Gastroesophageal sphincter (tissue), 3 donors: ENCODE data around the gene MYCBPAP.

Source experiments
- CTCF ChIP-seq, 4 experiments: fragments of 200-600 bp in 2 of 4; fragments of 450-650 bp in 2 of 4; sonication (generic) in 1 of 4; IDR thresholded peaks; one replicate each; pipeline ENCODE4 v1.5.1; 2017 to 2019; ENCODE audit warnings: antibody characterized with exemption in 4 of 4, mild to moderate bottlenecking in 2 of 4, moderate library complexity in 2 of 4
- POLR2A ChIP-seq, 2 donors: fragments of 450-650 bp; IDR thresholded peaks; one replicate each; pipeline ENCODE4 v1.6.1; 2017; ENCODE audit warnings: antibody characterized with exemption in 2 of 2, mild to moderate bottlenecking in 2 of 2, moderate library complexity in 1 of 2
- POLR2AphosphoS5 ChIP-seq: sonication (generic); formaldehyde crosslinking; IDR thresholded peaks from one replicate; pipeline ENCODE4 v1.6.1; 2017; ENCODE audit warnings: antibody characterized with exemption

DNA sequence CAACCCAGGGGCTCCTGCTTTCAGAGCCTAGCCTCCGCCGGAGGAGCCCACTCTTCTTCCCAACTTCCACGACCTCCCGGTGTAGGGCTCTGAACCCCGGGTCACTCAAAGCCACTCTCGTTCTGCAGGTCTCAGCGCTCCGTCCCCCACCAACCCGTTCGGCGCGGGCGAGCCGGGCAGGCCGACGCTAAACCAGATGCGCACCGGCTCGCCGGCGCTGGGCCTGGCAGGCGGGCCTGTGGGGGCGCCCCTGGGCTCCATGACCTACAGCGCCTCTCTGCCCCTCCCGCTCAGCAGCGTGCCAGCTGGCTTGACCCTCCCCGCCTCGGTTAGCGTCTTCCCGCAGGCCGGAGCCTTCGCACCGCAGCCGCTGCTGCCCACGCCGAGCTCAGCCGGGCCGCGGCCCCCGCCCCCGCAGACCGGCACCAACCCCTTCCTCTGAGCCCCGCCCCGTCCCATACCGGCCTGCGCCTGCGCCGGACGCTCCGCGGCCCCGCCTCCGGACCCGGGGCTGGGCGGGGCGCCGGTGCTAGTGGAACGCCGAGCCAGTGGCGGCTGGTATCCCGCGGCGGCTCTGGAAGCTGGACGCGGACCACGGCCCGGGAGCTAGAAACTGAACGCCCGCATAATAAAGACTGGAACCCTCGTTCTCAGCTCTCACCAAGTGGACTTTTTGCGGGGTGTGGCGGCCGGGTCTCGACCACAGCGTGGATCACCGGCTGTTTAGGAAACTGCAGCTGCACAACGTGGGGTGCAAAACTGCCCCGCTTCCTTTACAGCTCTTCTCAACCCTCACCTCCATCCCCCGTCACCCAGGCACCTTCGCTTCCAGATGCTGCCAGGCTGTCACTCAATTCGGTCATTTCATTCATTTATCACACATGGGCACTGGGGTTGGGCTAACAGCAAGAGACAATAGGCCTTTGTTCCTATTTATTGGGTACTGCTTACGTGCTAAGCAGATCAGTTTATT, 33.8 kb downstream of the MYCBPAP start:
- peak in 2 of 4 experiments; percentile 10 to 35 for TF ChIP-seq CTCF (IDR thresholded peaks at IDR 0.05)
- TF ChIP-seq POLR2A (IDR thresholded peaks at IDR 0.05): peak; percentile 49 to 56
- peak; percentile 64 for TF ChIP-seq POLR2AphosphoS5
